Neutrophil (primary cell): ENCODE measurements around the gene PLA2G4C.
"Not testable (repeated sequence)": the region's sequence is repeated elsewhere in the genome, so short reads cannot be mapped to it uniquely, and the experiment has no call there.

Source experiments
- H3K27ac ChIP-seq: fragments of 200-600 bp; sonication (generic); 2 replicates; pipeline ENCODE4 v1.5.1; 2016; ENCODE audit warnings: mild to moderate bottlenecking, moderate library complexity
- H3K27me3 ChIP-seq: fragments of 200-600 bp; sonication (generic); 2 replicates; pipeline ENCODE4 v1.6.0; 2016; ENCODE audit warnings: mild to moderate bottlenecking
- H3K36me3 ChIP-seq: fragments of 200-600 bp; sonication (generic); 2 replicates; pipeline ENCODE4 v1.5.1; 2017
- H3K4me1 ChIP-seq, 2 experiments: fragments of 200-600 bp in 1 of 2; sonication (generic) in 1 of 2; 1 replicate in 1 of 2; 2 replicates in 1 of 2; pipeline versions ENCODE4 v1.5.1 to v1.6.1; 2013 to 2016; ENCODE audit warnings: low read depth in 1 of 2, low read length in 1 of 2, mild to moderate bottlenecking in 1 of 2, moderate library complexity in 1 of 2; ENCODE audit not compliant: control insufficient read depth in 1 of 2, insufficient read depth in 1 of 2
- H3K4me3 ChIP-seq, 2 experiments: fragments of 200-600 bp in 1 of 2; sonication (generic) in 1 of 2; 1 replicate in 1 of 2; 2 replicates in 1 of 2; pipeline ENCODE4 v1.5.1; 2013 to 2016; ENCODE audit warnings: low read depth in 1 of 2, low read length in 1 of 2, mild to moderate bottlenecking in 1 of 2, moderate library complexity in 1 of 2
- H3K9me3 ChIP-seq: fragments of 200-600 bp; sonication (generic); 2 replicates; pipeline ENCODE4 v1.5.1; 2016
- TF ChIP-seq, protein P1 (sequence below): fragments of 200-600 bp; sonication (generic); IDR thresholded peaks from 2 replicates; pipeline ENCODE4 v1.5.1; 2016; ENCODE audit warnings: antibody characterized with exemption

The PLA2G4C gene

DNA sequence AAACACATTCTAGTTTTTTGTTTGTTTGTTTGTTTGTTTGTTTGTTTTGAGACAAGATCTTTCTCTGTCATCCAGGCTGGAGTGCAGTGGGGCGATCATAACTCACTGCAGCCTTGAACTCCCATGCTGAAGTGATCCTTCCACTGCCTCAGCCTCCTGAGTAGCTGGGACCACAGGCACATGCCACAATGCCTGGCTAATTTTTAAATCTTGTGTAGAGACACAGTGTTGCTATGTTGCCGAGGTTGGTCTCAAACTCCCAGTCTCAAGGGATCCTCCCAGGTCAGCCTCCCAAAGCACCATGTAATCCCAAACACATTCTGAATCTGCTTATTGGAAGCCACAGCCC is 15.8 kb downstream of the PLA2G4C start:
- H3K27ac ChIP-seq: no peak overlapping the region
- no peaks in the 10 kb centered on the region for H3K9me3 ChIP-seq
- H3K4me1 ChIP-seq: no peaks in the 10 kb centered on the region
- H3K27me3 ChIP-seq: peaks cover 18% of the 10 kb centered on the region
- TF ChIP-seq, protein P1, sequence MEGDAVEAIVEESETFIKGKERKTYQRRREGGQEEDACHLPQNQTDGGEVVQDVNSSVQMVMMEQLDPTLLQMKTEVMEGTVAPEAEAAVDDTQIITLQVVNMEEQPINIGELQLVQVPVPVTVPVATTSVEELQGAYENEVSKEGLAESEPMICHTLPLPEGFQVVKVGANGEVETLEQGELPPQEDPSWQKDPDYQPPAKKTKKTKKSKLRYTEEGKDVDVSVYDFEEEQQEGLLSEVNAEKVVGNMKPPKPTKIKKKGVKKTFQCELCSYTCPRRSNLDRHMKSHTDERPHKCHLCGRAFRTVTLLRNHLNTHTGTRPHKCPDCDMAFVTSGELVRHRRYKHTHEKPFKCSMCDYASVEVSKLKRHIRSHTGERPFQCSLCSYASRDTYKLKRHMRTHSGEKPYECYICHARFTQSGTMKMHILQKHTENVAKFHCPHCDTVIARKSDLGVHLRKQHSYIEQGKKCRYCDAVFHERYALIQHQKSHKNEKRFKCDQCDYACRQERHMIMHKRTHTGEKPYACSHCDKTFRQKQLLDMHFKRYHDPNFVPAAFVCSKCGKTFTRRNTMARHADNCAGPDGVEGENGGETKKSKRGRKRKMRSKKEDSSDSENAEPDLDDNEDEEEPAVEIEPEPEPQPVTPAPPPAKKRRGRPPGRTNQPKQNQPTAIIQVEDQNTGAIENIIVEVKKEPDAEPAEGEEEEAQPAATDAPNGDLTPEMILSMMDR: no peak
- no peaks in the 10 kb centered on the region for H3K36me3 ChIP-seq
- H3K4me3 ChIP-seq: no peak overlapping the region

DNA sequence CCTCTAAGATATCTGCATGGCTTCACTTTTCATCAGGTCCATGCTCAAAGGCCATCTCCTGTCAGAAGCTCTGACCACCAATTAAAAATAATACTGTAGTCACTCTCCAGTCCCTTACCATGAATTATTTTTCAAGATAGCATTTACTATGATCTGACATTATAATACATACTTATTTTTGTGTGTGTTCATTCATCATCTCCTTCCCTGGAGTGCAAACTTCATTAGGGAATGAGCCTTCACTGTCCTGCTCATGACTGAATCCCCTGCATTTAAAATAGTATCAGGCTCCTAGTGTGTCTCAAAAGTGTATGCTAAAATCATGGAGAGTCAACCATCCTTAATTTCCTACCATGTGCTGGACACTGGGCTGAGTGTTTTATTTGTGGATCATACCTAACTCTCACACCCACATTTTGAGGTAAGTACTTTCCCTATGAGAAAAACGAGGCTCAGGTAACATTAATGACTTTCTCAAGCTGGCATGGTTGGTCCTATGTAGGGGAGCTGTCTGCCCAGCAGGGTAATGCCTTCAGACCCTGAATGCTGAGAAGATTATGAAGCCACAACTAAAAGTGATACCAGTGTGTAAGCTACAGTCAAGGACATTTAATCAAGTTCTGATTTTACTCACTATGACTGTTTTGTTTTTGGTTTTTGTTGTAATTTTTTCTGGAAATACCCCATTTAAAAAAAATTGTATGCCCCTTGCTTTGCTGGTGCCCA is 16.3 kb downstream of the PLA2G4C start:
- Histone ChIP-seq H3K9me3 (no peaks in the 10 kb centered on the region), H3K36me3 (no peaks in the 10 kb centered on the region), H3K27ac (no peak overlapping the region), H3K4me3 (no peak overlapping the region), H3K27me3 (peaks cover 13% of the 10 kb centered on the region), H3K4me1 (no peaks in the 10 kb centered on the region)
- TF ChIP-seq, protein P1: no peak

GRCh38 chr19:48091111-48091718 is 19.4 kb downstream of the PLA2G4C start:
- H3K9me3 ChIP-seq, H3K27ac ChIP-seq, H3K4me1 ChIP-seq, H3K4me3 ChIP-seq, H3K36me3 ChIP-seq: not testable (repeated sequence)
- H3K27me3 ChIP-seq: peaks cover 10% of the 10 kb centered on the region

DNA sequence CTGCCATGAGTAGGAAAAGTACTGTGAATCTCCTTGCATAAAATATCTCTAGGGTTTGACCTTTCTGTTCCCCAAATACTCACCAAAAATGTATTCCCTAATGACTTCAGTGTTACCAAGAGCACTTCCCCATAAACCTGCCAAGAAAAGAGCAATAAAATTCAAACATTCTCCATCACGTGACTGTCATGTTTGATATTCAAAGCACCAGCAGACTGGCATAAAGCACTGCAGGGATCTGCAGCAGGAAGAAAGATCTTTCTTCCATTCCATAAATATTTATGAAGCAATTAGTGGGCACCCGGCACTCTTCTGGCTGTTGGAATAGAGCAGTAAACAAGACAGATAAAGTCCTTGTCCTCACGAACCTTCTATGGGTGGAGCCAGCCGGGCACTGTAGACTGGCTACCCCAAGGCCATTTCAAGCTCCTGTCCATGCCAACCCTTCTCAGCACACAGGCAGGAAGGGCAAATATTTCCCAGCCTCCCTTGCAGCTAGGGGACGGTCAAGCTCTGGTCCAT is 20.3 kb downstream of the PLA2G4C start:
- Histone ChIP-seq H3K4me1 (no peaks in the 10 kb centered on the region), H3K4me3 (no peak overlapping the region), H3K27me3 (peaks cover 6% of the 10 kb centered on the region), H3K9me3 (no peaks in the 10 kb centered on the region), H3K36me3 (no peaks in the 10 kb centered on the region), H3K27ac (no peak overlapping the region)
- TF ChIP-seq, protein P1: no peak

GRCh38 chr19:48088991-48089390 is 21.6 kb downstream of the PLA2G4C start:
- H3K36me3 ChIP-seq, H3K4me3 ChIP-seq, H3K4me1 ChIP-seq, H3K27me3 ChIP-seq, H3K27ac ChIP-seq, H3K9me3 ChIP-seq: not testable (repeated sequence)

DNA sequence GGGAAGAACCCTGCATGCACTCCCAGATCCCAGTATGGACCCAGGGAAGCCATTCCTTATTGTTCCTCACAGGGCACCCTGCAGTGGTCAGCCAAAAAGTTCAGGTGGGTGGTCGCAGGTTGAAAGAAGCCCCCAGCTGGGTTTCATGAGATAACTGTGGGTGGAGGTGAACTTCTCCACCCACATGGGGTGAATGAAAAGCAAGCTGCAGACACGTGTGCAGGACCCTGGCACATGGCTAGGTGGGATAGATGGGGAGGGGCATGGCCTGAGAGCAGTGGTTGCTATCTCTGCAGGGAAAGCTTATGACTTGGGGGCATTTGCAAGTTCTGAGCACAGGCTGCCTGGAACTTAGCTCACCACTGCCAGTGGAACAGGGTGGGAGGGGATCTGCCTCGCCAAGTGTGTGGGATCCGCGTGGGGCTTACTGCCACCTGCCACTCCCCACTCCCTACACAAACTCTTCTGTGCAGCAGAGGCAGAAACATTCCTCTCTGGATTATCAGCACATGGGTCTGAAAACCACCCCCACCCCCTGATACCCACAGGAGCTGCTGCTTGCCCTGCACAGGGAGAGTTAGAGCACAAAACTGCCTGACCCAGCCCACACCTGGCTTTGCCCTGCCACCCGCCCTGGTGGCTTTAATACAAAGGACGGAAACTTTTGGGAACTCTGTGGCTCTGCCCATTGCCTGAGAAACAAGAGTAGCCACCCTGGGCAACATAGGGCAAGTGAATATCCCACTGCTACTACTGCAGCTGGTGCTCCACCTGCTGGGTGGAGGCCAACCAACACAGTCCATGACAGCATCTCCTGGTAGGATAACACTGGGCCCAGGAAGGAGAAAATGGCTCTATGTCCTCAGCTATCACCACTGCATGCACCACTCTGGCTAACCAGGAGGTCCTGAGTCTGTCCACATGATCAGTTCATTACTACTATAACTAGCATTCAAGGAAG is 24.4 kb downstream of the PLA2G4C start:
- no peaks in the 10 kb centered on the region for H3K36me3 ChIP-seq
- no peaks in the 10 kb centered on the region for H3K9me3 ChIP-seq
- TF ChIP-seq, protein P1: no peak
- H3K27me3 ChIP-seq: peaks cover 6% of the 10 kb centered on the region
- no peaks in the 10 kb centered on the region for H3K4me1 ChIP-seq
- no peak overlapping the region for H3K4me3 ChIP-seq
- H3K27ac ChIP-seq: no peak overlapping the region
